Pons (tissue), 1 donor: ENCODE data around the gene LRRC8B.

Experiments
- DNase-seq: peaks from one replicate; pipeline ENCODE4 v3.0.0-alpha.2; 2016; ENCODE audit warnings: low spot score

Gene LRRC8B

GRCh38 chr1:89633800-89634625 is 109.4 kb downstream of the LRRC8B start:
- no peak for DNase-seq

GRCh38 chr1:89635825-89636815 is 111.5 kb downstream of the LRRC8B start:
- no peak for DNase-seq

GRCh38 chr1:89637496-89637895 is 112.9 kb downstream of the LRRC8B start:
- DNase-seq = no peak

GRCh38 chr1:89640440-89640839 is 115.8 kb downstream of the LRRC8B start:
- DNase-seq = no peak

- no peak for DNase-seq
Observed at GRCh38 chr1:89641781-89642180, 117.2 kb downstream of the LRRC8B start.

- no peak for DNase-seq
Observed at GRCh38 chr1:89643577-89643976, 118.9 kb downstream of the LRRC8B start.

GRCh38 chr1:89644119-89644814 is 119.6 kb downstream of the LRRC8B start:
- DNase-seq = no peak

- DNase-seq = no peak
Observed at GRCh38 chr1:89646259-89646658, 121.6 kb downstream of the LRRC8B start.
